Measurements from ENCODE around the gene NAP1L4. TPM values are rescaled to one million over a fixed set of nuclear protein-coding genes. Genes with fewer than 3 reads are reported as not detected.

Gene NAP1L4
- total and polyA plus RNA-seq, 2 donors (not counting 1 experiment from before 2014, with no cell fraction given) = 62.1 to 133 TPM

GRCh38 chr11:2924821-2925675, 67.1 kb downstream of the NAP1L4 start:
- Histone ChIP-seq H3K27ac (ENCODE audit: low read length in 2 of 2) (no peak overlapping the region), H3K9ac (ENCODE audit: low read length) (no peak overlapping the region), H3K4me1 (ENCODE audit: control insufficient read depth in 2 of 2, insufficient read depth in 2 of 2, low read length in 2 of 2) (peaks cover 17 to 20% of the 10 kb centered on the region in 2 donors), H3K27me3 (replicated peaks in 1 of 4; ENCODE audit: control extremely low read depth in 1 of 4, control insufficient read depth in 3 of 4, insufficient read depth in 4 of 4, low read length in 3 of 4) (peaks cover 0 to 34% (median 10%) of the 10 kb centered on the region in 4 experiments), H2AFZ (ENCODE audit: insufficient read depth, low read depth, low read length, poor library complexity, severe bottlenecking) (no peak overlapping the region), H3K36me3 (replicated peaks in 1 of 2; ENCODE audit: control extremely low read depth in 1 of 2, control insufficient read depth in 1 of 2, extremely low read depth in 1 of 2, insufficient read depth in 2 of 2, low read length in 1 of 2) (no peaks in the 10 kb centered on the region), H3K4me2 (replicated peaks; ENCODE audit: low read depth, low read length, poor library complexity, severe bottlenecking) (no peak overlapping the region), H3K79me2 (ENCODE audit: control insufficient read depth, insufficient read depth, low read length) (no peaks in the 10 kb centered on the region), H3K4me3 (ENCODE audit: control extremely low read depth in 1 of 5, extremely low read depth in 1 of 5, insufficient read depth in 1 of 5, low read depth in 2 of 5, low read length in 4 of 5) (no peak overlapping the region), H4K20me1 (ENCODE audit: control insufficient read depth, insufficient read depth, low read length, poor library complexity, severe bottlenecking) (peaks cover 5% of the 10 kb centered on the region), H3K9me3 (ENCODE audit: control extremely low read depth in 1 of 3, control insufficient read depth in 2 of 3, insufficient read depth in 1 of 3, low read length in 2 of 3) (peaks cover 0 to 4% (median 0%) of the 10 kb centered on the region in 3 donors)
- intact Hi-C loops (cut with micrococcal nuclease) = no loop called here
- Mint-ChIP-seq H3K4me3 (no peak overlapping the region), H3K27ac (no peak overlapping the region), H3K27me3 (peaks cover 23% of the 10 kb centered on the region), H3K4me1 (peaks cover 12% of the 10 kb centered on the region), H3K9me3 (ENCODE audit: insufficient read depth) (no peaks in the 10 kb centered on the region)
- POLR2A ChIA-PET = no interaction called here
- DNase-seq = no peak
- no peak for ATAC-seq (ENCODE audit: low read depth)
- CTCF ChIA-PET = no interaction called here
- TF ChIP-seq EZH2 (IDR thresholded peaks at IDR 0.05; ENCODE audit: borderline replicate concordance, insufficient read depth, low read depth, low read length, poor library complexity, severe bottlenecking) (no peak), CTCF (IDR thresholded peaks at IDR 0.05) (no peak)
- 92% methylated on average over 30 of the region's 30 CpGs for WGBS (ENCODE audit: insufficient coverage)

- 87% methylated on average over 8 of the region's 10 CpGs for WGBS (ENCODE audit: insufficient coverage)
- ATAC-seq (ENCODE audit: low read depth) = no peak
- CTCF ChIA-PET = no interaction called here
Observed at GRCh38 chr11:2924381-2924780, 67.7 kb downstream of the NAP1L4 start.

More at GRCh38 chr11:2924381-2924780, 67.7 kb downstream of the NAP1L4 start:
- Mint-ChIP-seq H3K4me1 (peaks cover 9% of the 10 kb centered on the region), H3K4me3 (no peak overlapping the region), H3K27me3 (peaks cover 20% of the 10 kb centered on the region), H3K9me3 (ENCODE audit: insufficient read depth) (no peaks in the 10 kb centered on the region), H3K27ac (no peak overlapping the region)
- Histone ChIP-seq H2AFZ (ENCODE audit: insufficient read depth, low read depth, low read length, poor library complexity, severe bottlenecking) (no peak overlapping the region), H4K20me1 (ENCODE audit: control insufficient read depth, insufficient read depth, low read length, poor library complexity, severe bottlenecking) (no peaks in the 10 kb centered on the region), H3K9me3 (ENCODE audit: control extremely low read depth in 1 of 3, control insufficient read depth in 2 of 3, insufficient read depth in 1 of 3, low read length in 2 of 3) (no peaks in the 10 kb centered on the region), H3K4me1 (ENCODE audit: control insufficient read depth in 2 of 2, insufficient read depth in 2 of 2, low read length in 2 of 2) (peaks cover 12 to 14% of the 10 kb centered on the region in 2 donors), H3K9ac (ENCODE audit: low read length) (no peak overlapping the region), H3K27me3 (replicated peaks in 1 of 4; ENCODE audit: control extremely low read depth in 1 of 4, control insufficient read depth in 3 of 4, insufficient read depth in 4 of 4, low read length in 3 of 4) (peaks cover 0 to 29% (median 6%) of the 10 kb centered on the region in 4 experiments), H3K4me3 (ENCODE audit: control extremely low read depth in 1 of 5, extremely low read depth in 1 of 5, insufficient read depth in 1 of 5, low read depth in 2 of 5, low read length in 4 of 5) (no peak overlapping the region), H3K36me3 (replicated peaks in 1 of 2; ENCODE audit: control extremely low read depth in 1 of 2, control insufficient read depth in 1 of 2, extremely low read depth in 1 of 2, insufficient read depth in 2 of 2, low read length in 1 of 2) (no peaks in the 10 kb centered on the region), H3K79me2 (ENCODE audit: control insufficient read depth, insufficient read depth, low read length) (no peaks in the 10 kb centered on the region), H3K27ac (ENCODE audit: low read length in 2 of 2) (no peak overlapping the region), H3K4me2 (replicated peaks; ENCODE audit: low read depth, low read length, poor library complexity, severe bottlenecking) (no peak overlapping the region)
- no peak for DNase-seq
- POLR2A ChIA-PET = no interaction called here
- intact Hi-C loops (cut with micrococcal nuclease) = no loop called here
- TF ChIP-seq EZH2 (IDR thresholded peaks at IDR 0.05; ENCODE audit: borderline replicate concordance, insufficient read depth, low read depth, low read length, poor library complexity, severe bottlenecking) (no peak), CTCF (IDR thresholded peaks at IDR 0.05) (no peak)

Data from B cell (primary cell).